Kidney (tissue), 14 donors: ENCODE results near the gene SBF1. TPM values are rescaled to one million over a fixed set of nuclear protein-coding genes. Genes with fewer than 3 reads are reported as not detected.

Source experiments
- DNase-seq, 5 donors: peaks; one replicate each; pipeline ENCODE4 v3.0.0-alpha.2; 2013 to 2020
- FAIRE-seq: peaks from 2 replicates; lab custom pipeline; 2012; peaks lifted over from hg19 to GRCh38; lab: Jason Lieb, UNC
- H3K27ac ChIP-seq, 2 donors: one replicate each; pipeline ENCODE4 v1.7.0; 2013; ENCODE audit warnings: low read depth in 2 of 2, low read length in 2 of 2, inconsistent platforms in 1 of 2
- H3K27me3 ChIP-seq: one replicate; pipeline ENCODE4 v1.7.1; 2013; ENCODE audit warnings: low read length, inconsistent platforms; ENCODE audit not compliant: control insufficient read depth, insufficient read depth
- H3K36me3 ChIP-seq, 3 donors: one replicate each; pipeline versions ENCODE4 v1.7.0 to v1.7.1; 2013; ENCODE audit warnings: low read length in 3 of 3, control low read depth in 1 of 3, inconsistent platforms in 1 of 3; ENCODE audit not compliant: insufficient read depth in 3 of 3, control insufficient read depth in 2 of 3
- H3K4me1 ChIP-seq, 3 donors: one replicate each; pipeline versions ENCODE4 v1.7.0 to v1.7.1; 2013; ENCODE audit warnings: low read length in 3 of 3, inconsistent platforms in 1 of 3, low read depth in 1 of 3; ENCODE audit not compliant: control insufficient read depth in 2 of 3, insufficient read depth in 2 of 3
- H3K4me3 ChIP-seq, 3 donors: one replicate each; pipeline versions ENCODE4 v1.7.0 to v1.8.1; 2013; ENCODE audit warnings: low read length in 3 of 3, control low read depth in 1 of 3, inconsistent platforms in 1 of 3
- H3K9ac ChIP-seq, 3 donors: one replicate each; pipeline versions ENCODE4 v1.7.0 to v1.7.1; 2013; ENCODE audit warnings: low read length in 3 of 3, control low read depth in 1 of 3, inconsistent platforms in 1 of 3
- H3K9me3 ChIP-seq, 3 donors: one replicate each; pipeline versions ENCODE4 v1.7.0 to v1.7.1; 2013; ENCODE audit warnings: low read length in 3 of 3, control low read depth in 1 of 3, inconsistent platforms in 1 of 3; ENCODE audit not compliant: control insufficient read depth in 2 of 3, insufficient read depth in 1 of 3
- intact Hi-C: fragments of 100-400 bp; cut with DNase I; formaldehyde crosslinking; loops from one replicate; pipeline ENCODE4 v1.11.1; 2022
- polyA plus RNA-seq: library from polyadenylated mRNA; stranded (reverse); fragments of 350-450 nt; fragmentation: Illumina TruSeq; extraction: RNeasy Lipid Tissue Mini Kit (QIAGEN cat#74804); gene quantifications from one replicate; pipeline ENCODE4 v1.2.3, GENCODE V29; 2014; ENCODE audit warnings: low read depth, low replicate concordance; ENCODE audit not compliant: insufficient read depth
- total RNA-seq: library from RNA; stranded (reverse); fragmentation: NEBNext Ultra II Directional; extraction: Animal tissue kit (Norgen Biotek cat#: 25700); gene quantifications from one replicate; pipeline ENCODE4 v1.2.1, GENCODE V29; 2021
- TF ChIP-seq, protein P1 (sequence below): IDR thresholded peaks from 3 replicates; pipeline ENCODE4 v1.5.1; 2012; ENCODE audit warnings: mild to moderate bottlenecking, moderate library complexity, borderline replicate concordance; ENCODE audit not compliant: insufficient read depth; ENCODE audit errors: extremely low read depth
- donor health status: control.
- donor health status: control.
- donor health status: control.
- donor health status: control.
- donor health status: control.
- donor health status: DM: yes; HTN: yes; CAD: no.
- donor health status: Normal renal cell carcinoma (clear cell type).

Gene SBF1
- total and polyA plus RNA-seq, 2 donors from 2014 or later: 18.1 to 73.9 TPM

DNA sequence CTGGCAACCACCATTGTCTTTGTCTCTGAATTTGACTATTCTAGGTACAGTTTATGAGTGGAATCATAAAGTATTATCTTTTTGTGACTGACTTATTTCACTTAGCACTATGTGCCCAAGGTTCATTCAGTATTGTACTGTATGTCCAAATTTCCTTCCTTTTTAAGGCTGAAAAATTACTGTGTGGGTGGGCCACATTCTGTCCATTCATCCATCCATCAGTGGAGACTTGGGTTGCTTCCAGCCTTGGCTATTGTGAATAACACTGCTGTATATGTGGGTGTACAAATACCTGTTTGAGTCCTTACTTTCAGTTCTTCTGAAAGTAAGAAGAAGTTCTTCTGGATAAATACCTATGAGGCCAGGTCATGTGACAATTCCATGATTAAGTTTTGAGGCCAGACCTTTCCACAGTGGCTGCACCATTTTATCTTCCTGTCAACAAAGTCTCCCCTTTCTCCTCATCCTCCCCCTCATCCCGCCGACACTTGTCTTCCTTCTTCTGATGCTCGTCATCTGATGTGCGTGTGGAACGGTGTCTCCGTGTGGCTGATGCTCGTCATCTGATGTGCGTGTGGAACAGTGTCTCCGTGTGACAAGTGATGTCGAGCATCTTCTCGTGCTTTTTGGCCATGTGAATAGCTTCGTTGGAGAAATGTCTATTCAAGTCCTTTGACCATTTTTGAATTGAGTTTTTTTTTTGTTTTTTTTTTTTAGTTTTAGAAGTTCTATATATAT is 49.5 kb downstream of the SBF1 start:
- Histone ChIP-seq H3K4me3 (no peak overlapping the region), H3K36me3 (peaks cover 0 to 42% (median 42%) of the 10 kb centered on the region in 3 donors), H3K9me3 (no peaks in the 10 kb centered on the region), H3K9ac (no peak overlapping the region), H3K27me3 (no peaks in the 10 kb centered on the region), H3K4me1 (no peaks in the 10 kb centered on the region), H3K27ac (no peak overlapping the region)
- TF ChIP-seq, protein P1, sequence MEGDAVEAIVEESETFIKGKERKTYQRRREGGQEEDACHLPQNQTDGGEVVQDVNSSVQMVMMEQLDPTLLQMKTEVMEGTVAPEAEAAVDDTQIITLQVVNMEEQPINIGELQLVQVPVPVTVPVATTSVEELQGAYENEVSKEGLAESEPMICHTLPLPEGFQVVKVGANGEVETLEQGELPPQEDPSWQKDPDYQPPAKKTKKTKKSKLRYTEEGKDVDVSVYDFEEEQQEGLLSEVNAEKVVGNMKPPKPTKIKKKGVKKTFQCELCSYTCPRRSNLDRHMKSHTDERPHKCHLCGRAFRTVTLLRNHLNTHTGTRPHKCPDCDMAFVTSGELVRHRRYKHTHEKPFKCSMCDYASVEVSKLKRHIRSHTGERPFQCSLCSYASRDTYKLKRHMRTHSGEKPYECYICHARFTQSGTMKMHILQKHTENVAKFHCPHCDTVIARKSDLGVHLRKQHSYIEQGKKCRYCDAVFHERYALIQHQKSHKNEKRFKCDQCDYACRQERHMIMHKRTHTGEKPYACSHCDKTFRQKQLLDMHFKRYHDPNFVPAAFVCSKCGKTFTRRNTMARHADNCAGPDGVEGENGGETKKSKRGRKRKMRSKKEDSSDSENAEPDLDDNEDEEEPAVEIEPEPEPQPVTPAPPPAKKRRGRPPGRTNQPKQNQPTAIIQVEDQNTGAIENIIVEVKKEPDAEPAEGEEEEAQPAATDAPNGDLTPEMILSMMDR: no peak
- no peak for FAIRE-seq
- intact Hi-C loops: no loop called here
- peak in 1 of 5 donors; percentile 32 for DNase-seq

DNA sequence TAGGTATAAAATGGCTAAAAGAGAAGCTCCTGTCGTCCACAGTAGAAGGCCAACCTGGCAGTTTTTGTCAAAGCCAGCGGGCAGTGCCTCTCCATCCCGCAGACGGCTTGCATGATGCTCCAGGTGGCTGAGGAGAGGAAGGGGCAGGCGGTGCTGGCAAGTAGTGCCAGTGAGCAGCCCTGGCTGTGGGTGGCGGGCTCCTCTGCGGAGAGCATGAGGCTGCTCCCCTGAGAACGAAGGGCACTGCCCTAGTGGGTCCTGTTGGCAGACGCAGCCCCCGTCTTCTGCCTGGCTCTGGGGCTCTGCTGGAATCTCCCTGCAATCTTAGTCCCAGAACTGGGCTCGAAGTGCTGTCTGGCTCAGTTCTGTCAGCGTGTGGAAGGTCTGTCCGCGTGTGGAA is 50.9 kb downstream of the SBF1 start:
- H3K27ac ChIP-seq: no peak overlapping the region
- H3K9me3 ChIP-seq: no peaks in the 10 kb centered on the region
- H3K4me3 ChIP-seq: no peak overlapping the region
- TF ChIP-seq, protein P1: no peak
- no peaks in the 10 kb centered on the region for H3K27me3 ChIP-seq
- no peak overlapping the region for H3K9ac ChIP-seq
- H3K4me1 ChIP-seq: no peaks in the 10 kb centered on the region
- H3K36me3 ChIP-seq: peaks cover 0 to 50% (median 48%) of the 10 kb centered on the region in 3 donors
- FAIRE-seq: no peak
- intact Hi-C loops: no loop called here
- peak in 1 of 5 donors; percentile 67 for DNase-seq

DNA sequence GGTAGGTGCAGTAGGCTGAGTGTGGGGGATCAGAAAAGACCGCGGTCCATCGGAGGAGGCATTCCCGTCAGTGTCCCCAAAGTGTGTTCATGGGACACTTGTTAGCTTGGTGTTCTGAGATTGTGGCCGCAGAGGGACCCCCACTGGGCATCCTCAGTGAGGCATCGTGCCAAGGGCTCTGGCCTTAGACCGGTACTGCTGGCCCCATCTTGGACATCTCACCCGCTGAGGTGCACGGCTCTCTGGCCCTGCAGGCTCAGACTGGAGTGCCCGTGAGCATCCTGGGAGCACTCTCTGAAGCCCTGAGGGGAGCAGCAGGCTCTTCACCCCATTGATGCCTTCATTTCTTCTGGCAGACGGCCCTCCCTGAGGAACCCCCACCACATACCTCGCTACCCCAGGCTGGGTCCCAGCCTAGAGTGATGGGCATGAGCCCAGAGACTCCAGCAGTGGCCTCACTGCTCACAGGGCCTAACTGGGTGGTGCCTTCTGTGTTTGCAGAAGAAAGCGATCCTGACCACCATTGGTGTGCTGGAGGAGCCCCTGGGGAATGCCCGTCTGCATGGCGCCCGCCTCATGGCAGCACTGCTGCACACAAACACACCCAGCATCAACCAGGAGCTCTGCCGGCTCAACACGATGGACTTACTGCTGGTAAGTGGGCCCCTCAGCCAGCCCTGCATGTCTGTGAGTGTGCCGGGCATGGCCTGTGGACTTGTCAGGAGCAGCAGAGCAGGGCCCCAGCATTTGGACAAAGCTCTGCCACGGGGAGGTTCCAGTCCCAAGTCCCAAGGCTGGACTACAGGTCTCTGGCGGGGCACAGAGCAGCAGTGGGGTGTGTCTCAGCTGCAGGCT is 51.6 kb downstream of the SBF1 start:
- FAIRE-seq (no peak), DNase-seq (peak in 1 of 5 donors; percentile 43)
- intact Hi-C loops: no loop called here

More for the DNA sequence above, 51.6 kb downstream of the SBF1 start:
- no peaks in the 10 kb centered on the region for H3K9me3 ChIP-seq
- H3K27ac ChIP-seq: no peak overlapping the region
- no peaks in the 10 kb centered on the region for H3K27me3 ChIP-seq
- TF ChIP-seq, protein P1: no peak
- peaks cover 0 to 52% (median 50%) of the 10 kb centered on the region in 3 donors for H3K36me3 ChIP-seq
- no peak overlapping the region for H3K9ac ChIP-seq
- H3K4me1 ChIP-seq: no peaks in the 10 kb centered on the region
- H3K4me3 ChIP-seq: no peak overlapping the region
